Right lobe of liver (tissue), 6 donors: ENCODE measurements around the gene NFIL3. TPM values are rescaled to one million over a fixed set of nuclear protein-coding genes. Genes with fewer than 3 reads are reported as not detected.

Source experiments
- ATAC-seq, 4 donors: fragments of 200-7000 bp; cut with Tn5 transposase; one replicate each; pipeline ENCODE4 v1.9.1; 2020; ENCODE audit warnings: mild to moderate bottlenecking in 4 of 4, moderate library complexity in 4 of 4
- DNase-seq, 3 donors: peaks; one replicate each; pipeline ENCODE4 v3.0.0-alpha.2; 2020
- H3K27ac ChIP-seq, 3 donors: fragments of 200-600 bp; one replicate each; pipeline ENCODE4 v1.8.0; 2022
- H3K27me3 ChIP-seq, 2 donors: fragments of 200-600 bp; one replicate each; pipeline ENCODE4 v1.8.0; 2022
- H3K36me3 ChIP-seq, 4 donors: fragments of 200-600 bp; sonication (generic) in 1 of 4; one replicate each; pipeline versions ENCODE4 v1.5.1 to v1.8.0; 2017 to 2022; ENCODE audit warnings: control low read depth in 1 of 4
- H3K4me1 ChIP-seq, 4 donors: fragments of 200-600 bp; sonication (generic) in 1 of 4; one replicate each; pipeline versions ENCODE4 v1.5.1 to v1.8.0; 2017 to 2022; ENCODE audit warnings: control low read depth in 1 of 4
- H3K4me3 ChIP-seq, 3 donors: fragments of 200-600 bp; one replicate each; pipeline ENCODE4 v1.8.0; 2022
- H3K9me3 ChIP-seq, 4 donors: fragments of 200-600 bp; sonication (generic) in 1 of 4; one replicate each; pipeline versions ENCODE4 v1.5.1 to v1.8.0; 2017 to 2022; ENCODE audit warnings: control low read depth in 1 of 4
- CTCF ChIP-seq, 4 donors: fragments of 200-600 bp in 3 of 4; fragments of 450-650 bp in 1 of 4; IDR thresholded peaks; one replicate each; pipeline versions ENCODE4 v1.5.1 to v1.8.0; 2016 to 2022; ENCODE audit warnings: antibody characterized with exemption in 4 of 4, mild to moderate bottlenecking in 2 of 4
- POLR2A ChIP-seq: fragments of 450-650 bp; IDR thresholded peaks from one replicate; pipeline ENCODE4 v1.6.1; 2017; ENCODE audit warnings: antibody characterized with exemption, mild to moderate bottlenecking
- whole genome bisulfite sequencing: methylation state at CpG from one replicate; pipeline ENCODE4 v1.1.6; 2018; ENCODE audit warnings: low coverage, low lambda C conversion rate; ENCODE audit not compliant: insufficient coverage; ENCODE audit errors: missing lambda C conversion rate; 5-methylcytosine and 5-hydroxymethylcytosine counted together
- intact Hi-C, 2 donors: fragments of 100-400 bp; cut with DNase I; formaldehyde crosslinking; loops; one replicate each; pipeline versions ENCODE4 v1.11.2 to v1.14.1; 2022
- total RNA-seq, 6 experiments: library from RNA; depleted of rRNA in 2 of 6; stranded (reverse); fragments of >200 nt in 2 of 6; fragmentation: NEBNext Ultra II Directional in 3 of 6; extraction: Animal tissue kit (Norgen Biotek cat#: 25700) in 3 of 6; gene quantifications; one replicate each; pipeline versions ENCODE4 v1.1.0 to v1.2.4, GENCODE V29; 2016 to 2023
- donor health status: DM: no; HTN: yes; CAD: no.
- donor health status: DM: no; HTN: no; CAD: no.
- donor health status: DM: no; HTN: no; CAD: no.
- donor health status: DM: no; HTN: yes; CAD: no.
- donor health status: DM: no; HTN: yes; CAD: no.

Gene NFIL3
- total RNA-seq, 6 experiments from 2014 or later, result 16.0 to 55.4 (median 25.6) TPM

- no peaks in the 10 kb centered on the region for H3K27me3 ChIP-seq
- H3K4me3 ChIP-seq, result peak overlapping the region in 1 of 3 donors; percentile 99
- DNase-seq, result no peak
- no peaks in the 10 kb centered on the region for H3K9me3 ChIP-seq
- H3K4me1 ChIP-seq, result peaks cover 0 to 15% (median 5%) of the 10 kb centered on the region in 4 donors
- intact Hi-C loops, result no loop called here
- ATAC-seq, result no peak
- TF ChIP-seq POLR2A, result no peak
- no peak for TF ChIP-seq CTCF (IDR thresholded peaks at IDR 0.05)
- WGBS, result 67% methylated on average over 7 of the region's 7 CpGs
- no peak overlapping the region for H3K27ac ChIP-seq
- no peaks in the 10 kb centered on the region for H3K36me3 ChIP-seq
These were observed 63.7 kb downstream of the NFIL3 start for GRCh38 chr9:91359734-91360470.

- WGBS, result 73% methylated on average over 2 of the region's 2 CpGs
- peaks cover 0 to 3% (median 0%) of the 10 kb centered on the region in 4 donors for H3K36me3 ChIP-seq
- H3K4me3 ChIP-seq, result no peak overlapping the region
These were observed 64.5 kb downstream of the NFIL3 start for GRCh38 chr9:91359083-91359482.

More at GRCh38 chr9:91359083-91359482, 64.5 kb downstream of the NFIL3 start:
- no peak overlapping the region for H3K27ac ChIP-seq
- peaks cover 0 to 15% (median 5%) of the 10 kb centered on the region in 4 donors for H3K4me1 ChIP-seq
- H3K9me3 ChIP-seq, result no peaks in the 10 kb centered on the region
- no peaks in the 10 kb centered on the region for H3K27me3 ChIP-seq
- intact Hi-C loops, result no loop called here
- no peak for DNase-seq
- no peak for ATAC-seq
- TF ChIP-seq POLR2A, result no peak
- no peak for TF ChIP-seq CTCF (IDR thresholded peaks at IDR 0.05)

Other genes with a start within 250 kb of the NFIL3 start
- gene AUH, start 61.9 kb downstream of the NFIL3 start, total RNA-seq, result 10 to 100 TPM; 12.0 to 22.4 (median 18.4) TPM